ENCODE results near the gene MYCN. TPM values are rescaled to one million over a fixed set of nuclear protein-coding genes. Genes with fewer than 3 reads are reported as not detected.

Gene MYCN
- total RNA-seq, 6 donors from 2014 or later, result 0.20 to 0.67 (median 0.52) TPM; not detected in 3

- no peak for DNase-seq
- no peaks in the 10 kb centered on the region for H3K9me3 ChIP-seq
- H3K4me1 ChIP-seq, result no peaks in the 10 kb centered on the region
- WGBS, 2 donors, result 88 to 90% methylated on average over 5 of the region's 5 CpGs
- no peak for TF ChIP-seq EP300 (IDR thresholded peaks at IDR 0.05)
- TF ChIP-seq POLR2AphosphoS5 (IDR thresholded peaks at IDR 0.05), result no peak
- no peak for TF ChIP-seq POLR2A (IDR thresholded peaks at IDR 0.05)
- TF ChIP-seq CTCF (IDR thresholded peaks at IDR 0.05), result no peak
- ATAC-seq (ENCODE audit: low FRiP score in 2 of 2), result no peak
- H3K27me3 ChIP-seq, result no peaks in the 10 kb centered on the region
- H3K4me3 ChIP-seq, result no peak overlapping the region
- H3K27ac ChIP-seq, result no peak overlapping the region
- no peaks in the 10 kb centered on the region for H3K36me3 ChIP-seq
These were observed 34.4 kb downstream of the MYCN start for GRCh38 chr2:15974565-15975260.

- no peaks in the 10 kb centered on the region for H3K27me3 ChIP-seq
- no peak overlapping the region for H3K4me3 ChIP-seq
- H3K4me1 ChIP-seq, result no peaks in the 10 kb centered on the region
- ATAC-seq (ENCODE audit: low FRiP score in 2 of 2), result no peak
- TF ChIP-seq CTCF (IDR thresholded peaks at IDR 0.05) (no peak), POLR2AphosphoS5 (IDR thresholded peaks at IDR 0.05) (no peak), POLR2A (IDR thresholded peaks at IDR 0.05) (no peak)
- H3K9me3 ChIP-seq, result no peaks in the 10 kb centered on the region
- 90% methylated on average over 3 of the region's 3 CpGs for WGBS, 2 donors
- no peaks in the 10 kb centered on the region for H3K36me3 ChIP-seq
- H3K27ac ChIP-seq, result no peak overlapping the region
- no peak for DNase-seq
These were observed 34.9 kb downstream of the MYCN start for GRCh38 chr2:15975261-15975600.

GRCh38 chr2:15975676-15976075 is 35.3 kb downstream of the MYCN start:
- WGBS, 2 donors, result 83 to 87% methylated on average over 5 of the region's 5 CpGs
- H3K9me3 ChIP-seq, result no peaks in the 10 kb centered on the region
- no peaks in the 10 kb centered on the region for H3K36me3 ChIP-seq
- no peak overlapping the region for H3K27ac ChIP-seq
- no peaks in the 10 kb centered on the region for H3K4me1 ChIP-seq
- no peak for ATAC-seq (ENCODE audit: low FRiP score in 2 of 2)
- H3K27me3 ChIP-seq, result no peaks in the 10 kb centered on the region
- TF ChIP-seq CTCF (IDR thresholded peaks at IDR 0.05) (no peak), POLR2A (IDR thresholded peaks at IDR 0.05) (no peak), EP300 (IDR thresholded peaks at IDR 0.05) (no peak), POLR2AphosphoS5 (IDR thresholded peaks at IDR 0.05) (no peak)
- H3K4me3 ChIP-seq, result no peak overlapping the region
- DNase-seq, result no peak

GRCh38 chr2:15976354-15976753 is 36.0 kb downstream of the MYCN start:
- no peak overlapping the region for H3K27ac ChIP-seq
- ATAC-seq (ENCODE audit: low FRiP score in 2 of 2) (no peak), DNase-seq (no peak)
- no peaks in the 10 kb centered on the region for H3K36me3 ChIP-seq
- no peaks in the 10 kb centered on the region for H3K4me1 ChIP-seq
- no peaks in the 10 kb centered on the region for H3K9me3 ChIP-seq
- no peak overlapping the region for H3K4me3 ChIP-seq
- H3K27me3 ChIP-seq, result no peaks in the 10 kb centered on the region
- 69 to 85% methylated on average over 7 of the region's 7 CpGs for WGBS, 2 donors
- TF ChIP-seq POLR2AphosphoS5 (IDR thresholded peaks at IDR 0.05), result no peak
- TF ChIP-seq CTCF (IDR thresholded peaks at IDR 0.05), result no peak
- no peak for TF ChIP-seq EP300 (IDR thresholded peaks at IDR 0.05)
- no peak for TF ChIP-seq POLR2A (IDR thresholded peaks at IDR 0.05)
